ENCODE results near the gene ZNF518A.

The ZNF518A gene

DNA sequence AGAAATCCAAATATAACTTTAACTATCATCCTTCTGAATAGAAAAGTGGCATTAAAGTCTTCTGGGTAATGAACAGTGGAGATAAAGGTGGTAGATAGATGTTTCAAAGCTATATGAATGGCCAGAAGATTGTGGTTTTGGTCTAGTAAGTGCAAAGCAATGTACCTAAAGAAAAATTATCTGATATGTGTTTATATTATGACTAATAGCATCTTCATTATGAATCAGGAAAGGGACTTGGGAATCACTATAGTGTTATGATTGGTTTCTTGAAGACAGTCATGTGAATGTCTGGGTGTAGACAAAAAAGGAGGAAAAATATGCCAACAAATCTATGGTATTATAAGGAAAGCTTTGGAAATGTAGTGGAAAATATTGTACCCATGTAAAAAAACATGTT, 3.0 kb downstream of the ZNF518A start:
- ChIA-PET POLR2A (no interaction called here), CTCF (interaction anchor here (1.1 kb wide), 1 partner anchor 97 kb away, joined by 3 read pairs; no protein-coding TSS in a partner anchor)
- H3K4me3 ChIP-seq (ENCODE audit: low read depth, low read length), result no peak overlapping the region
- H3K27ac ChIP-seq (ENCODE audit: extremely low read depth, low read depth, low read length), result no peak overlapping the region
- peaks cover 27 to 47% of the 10 kb centered on the region in 2 experiments for H3K36me3 ChIP-seq (ENCODE audit: control insufficient read depth in 2 of 2, insufficient read depth in 1 of 2, low read length in 2 of 2)
- TF ChIP-seq, protein P1, sequence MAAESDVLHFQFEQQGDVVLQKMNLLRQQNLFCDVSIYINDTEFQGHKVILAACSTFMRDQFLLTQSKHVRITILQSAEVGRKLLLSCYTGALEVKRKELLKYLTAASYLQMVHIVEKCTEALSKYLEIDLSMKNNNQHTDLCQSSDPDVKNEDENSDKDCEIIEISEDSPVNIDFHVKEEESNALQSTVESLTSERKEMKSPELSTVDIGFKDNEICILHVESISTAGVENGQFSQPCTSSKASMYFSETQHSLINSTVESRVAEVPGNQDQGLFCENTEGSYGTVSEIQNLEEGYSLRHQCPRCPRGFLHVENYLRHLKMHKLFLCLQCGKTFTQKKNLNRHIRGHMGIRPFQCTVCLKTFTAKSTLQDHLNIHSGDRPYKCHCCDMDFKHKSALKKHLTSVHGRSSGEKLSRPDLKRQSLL (tag by site-specific recombination; IDR thresholded peaks at IDR 0.05), result no peak
- TF ChIP-seq ZNF530 (tag by site-specific recombination; IDR thresholded peaks at IDR 0.05; ENCODE audit: low read depth), result no peak
- TF ChIP-seq KLF17 (tag by site-specific recombination; IDR thresholded peaks at IDR 0.05), result no peak
- TF ChIP-seq ZNF2 (tag by site-specific recombination; IDR thresholded peaks at IDR 0.05), result no peak
- TF ChIP-seq KLF7 (tag by site-specific recombination; IDR thresholded peaks at IDR 0.05; ENCODE audit: borderline replicate concordance), result no peak
- no peaks in the 10 kb centered on the region for H3K9me3 ChIP-seq (ENCODE audit: control insufficient read depth, insufficient read depth, low read depth, low read length)
- no peaks in the 10 kb centered on the region for H3K4me1 ChIP-seq (ENCODE audit: control insufficient read depth, insufficient read depth, low read length)

- Histone ChIP-seq H3K27ac (ENCODE audit: extremely low read depth, low read depth, low read length) (no peak overlapping the region), H3K36me3 (ENCODE audit: control insufficient read depth in 2 of 2, insufficient read depth in 1 of 2, low read length in 2 of 2) (peaks cover 44 to 74% of the 10 kb centered on the region in 2 experiments), H3K9me3 (ENCODE audit: control insufficient read depth, insufficient read depth, low read depth, low read length) (no peaks in the 10 kb centered on the region), H3K4me1 (ENCODE audit: control insufficient read depth, insufficient read depth, low read length) (no peaks in the 10 kb centered on the region), H3K4me3 (ENCODE audit: low read depth, low read length) (no peak overlapping the region)
- TF ChIP-seq INSM2 (tag by site-specific recombination; IDR thresholded peaks at IDR 0.05) (no peak), HOXA7 (CRISPR knock-in tag; IDR thresholded peaks at IDR 0.05; ENCODE audit: borderline replicate concordance) (no peak), ZNF600 (tag by site-specific recombination; IDR thresholded peaks at IDR 0.05) (no peak), ZNF133 (tag by site-specific recombination; IDR thresholded peaks at IDR 0.05) (no peak), ZNF148 (tag by site-specific recombination; IDR thresholded peaks at IDR 0.05; ENCODE audit: borderline replicate concordance) (no peak), SCRT1 (tag by site-specific recombination; IDR thresholded peaks at IDR 0.05; ENCODE audit: borderline replicate concordance) (no peak), KLF9 (tag by site-specific recombination; IDR thresholded peaks at IDR 0.05; ENCODE audit: low read depth) (no peak), ZNF768 (tag by site-specific recombination; IDR thresholded peaks at IDR 0.05) (no peak), KLF8 (tag by site-specific recombination; IDR thresholded peaks at IDR 0.05) (no peak), ZNF514 (tag by site-specific recombination; IDR thresholded peaks at IDR 0.05) (no peak), ZSCAN30 (tag by site-specific recombination; IDR thresholded peaks at IDR 0.05) (no peak), ZNF184 (tag by site-specific recombination; IDR thresholded peaks at IDR 0.05) (no peak), ZNF571 (tag by site-specific recombination; IDR thresholded peaks at IDR 0.05) (no peak), ZXDB (tag by site-specific recombination; IDR thresholded peaks at IDR 0.05) (no peak)
- TF ChIP-seq, protein P2, sequence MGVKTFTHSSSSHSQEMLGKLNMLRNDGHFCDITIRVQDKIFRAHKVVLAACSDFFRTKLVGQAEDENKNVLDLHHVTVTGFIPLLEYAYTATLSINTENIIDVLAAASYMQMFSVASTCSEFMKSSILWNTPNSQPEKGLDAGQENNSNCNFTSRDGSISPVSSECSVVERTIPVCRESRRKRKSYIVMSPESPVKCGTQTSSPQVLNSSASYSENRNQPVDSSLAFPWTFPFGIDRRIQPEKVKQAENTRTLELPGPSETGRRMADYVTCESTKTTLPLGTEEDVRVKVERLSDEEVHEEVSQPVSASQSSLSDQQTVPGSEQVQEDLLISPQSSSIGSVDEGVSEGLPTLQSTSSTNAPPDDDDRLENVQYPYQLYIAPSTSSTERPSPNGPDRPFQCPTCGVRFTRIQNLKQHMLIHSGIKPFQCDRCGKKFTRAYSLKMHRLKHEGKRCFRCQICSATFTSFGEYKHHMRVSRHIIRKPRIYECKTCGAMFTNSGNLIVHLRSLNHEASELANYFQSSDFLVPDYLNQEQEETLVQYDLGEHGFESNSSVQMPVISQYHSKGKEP (tag by site-specific recombination; IDR thresholded peaks at IDR 0.05), result no peak
- TF ChIP-seq, protein P3, sequence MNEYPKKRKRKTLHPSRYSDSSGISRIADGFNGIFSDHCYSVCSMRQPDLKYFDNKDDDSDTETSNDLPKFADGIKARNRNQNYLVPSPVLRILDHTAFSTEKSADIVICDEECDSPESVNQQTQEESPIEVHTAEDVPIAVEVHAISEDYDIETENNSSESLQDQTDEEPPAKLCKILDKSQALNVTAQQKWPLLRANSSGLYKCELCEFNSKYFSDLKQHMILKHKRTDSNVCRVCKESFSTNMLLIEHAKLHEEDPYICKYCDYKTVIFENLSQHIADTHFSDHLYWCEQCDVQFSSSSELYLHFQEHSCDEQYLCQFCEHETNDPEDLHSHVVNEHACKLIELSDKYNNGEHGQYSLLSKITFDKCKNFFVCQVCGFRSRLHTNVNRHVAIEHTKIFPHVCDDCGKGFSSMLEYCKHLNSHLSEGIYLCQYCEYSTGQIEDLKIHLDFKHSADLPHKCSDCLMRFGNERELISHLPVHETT (tag by site-specific recombination; IDR thresholded peaks at IDR 0.05), result no peak
- ChIA-PET CTCF (interaction anchor here (1.0 kb wide), 1 partner anchor 204 kb away, joined by 4 read pairs; no protein-coding TSS in a partner anchor), POLR2A (no interaction called here)
These were observed 6.7 kb downstream of the ZNF518A start for GRCh38 chr10:96136810-96137209.

Data from HEK293 (cell line).